SK-N-MC (cell line): Measurements from ENCODE around the gene ODC1.

Experiments
- EZH2 ChIP-seq: fragments of 200-600 bp; sonication (generic); IDR thresholded peaks from one replicate; pipeline ENCODE4 v1.6.1; 2017; ENCODE audit warnings: antibody characterized with exemption
- FOXP2 ChIP-seq: optimal IDR thresholded peaks from 2 replicates; pipeline ENCODE3; 2011; ENCODE audit warnings: mild to moderate bottlenecking, moderate library complexity; ENCODE audit not compliant: insufficient read depth; ENCODE audit errors: extremely low read length, control extremely low read depth
- POLR2AphosphoS5 ChIP-seq: IDR thresholded peaks from 2 replicates; pipeline ENCODE4 v1.6.1; 2012; ENCODE audit warnings: mild to moderate bottlenecking, low read depth, low read length, borderline replicate concordance

DNA sequence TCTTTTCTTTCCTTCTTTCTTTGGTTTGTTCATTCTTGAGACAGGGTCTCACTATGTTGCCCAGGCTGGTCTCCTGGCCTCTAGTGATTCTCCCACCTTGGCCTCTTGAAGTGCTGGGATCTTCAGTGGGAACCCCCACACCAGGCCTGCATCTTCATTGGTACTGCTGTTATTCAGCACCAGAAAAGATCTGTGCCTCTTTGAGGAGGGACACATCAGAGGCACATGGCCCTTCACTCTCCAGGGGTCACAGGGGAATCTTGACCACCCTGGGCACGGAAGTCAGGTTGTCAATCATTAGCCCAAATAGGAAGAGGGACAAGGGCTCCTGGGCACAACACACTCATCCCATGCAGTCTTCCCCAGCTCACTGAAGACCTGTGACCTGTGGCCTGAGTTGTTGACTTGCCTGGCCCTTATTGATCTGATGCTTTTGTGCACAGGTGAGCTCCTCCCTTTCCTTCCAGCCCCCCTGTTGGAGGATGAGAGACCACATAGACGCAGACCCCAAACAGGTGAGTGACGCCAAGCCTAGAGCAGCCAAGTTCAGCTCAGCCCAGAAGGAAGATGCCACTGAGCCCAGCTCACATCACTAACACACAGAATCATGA lies 33.0 kb upstream of the ODC1 start:
- TF ChIP-seq POLR2AphosphoS5 = no peak
- no peak for TF ChIP-seq EZH2
- no peak for TF ChIP-seq FOXP2
